MM.1S (cell line): ENCODE results near the gene TENT5C.

Experiments used
- EZH2 ChIP-seq: fragments of 300-600 bp; sonication (generic); optimal IDR thresholded peaks from 2 replicates; pipeline ENCODE3; 2017; ENCODE audit warnings: low read depth, mild to moderate bottlenecking, antibody characterized with exemption, low read length, mixed read lengths
- EZH2phosphoT487 ChIP-seq: fragments of 300-600 bp; sonication (generic); IDR thresholded peaks from 2 replicates; pipeline ENCODE4 v1.6.1; 2018; ENCODE audit warnings: antibody characterized with exemption, low read length
- TF ChIP-seq, protein P1 (sequence below): fragments of 300-600 bp; sonication (generic); IDR thresholded peaks from 2 replicates; pipeline ENCODE4 v1.5.1; 2016; ENCODE audit warnings: antibody characterized with exemption, low read length, mixed read lengths

DNA sequence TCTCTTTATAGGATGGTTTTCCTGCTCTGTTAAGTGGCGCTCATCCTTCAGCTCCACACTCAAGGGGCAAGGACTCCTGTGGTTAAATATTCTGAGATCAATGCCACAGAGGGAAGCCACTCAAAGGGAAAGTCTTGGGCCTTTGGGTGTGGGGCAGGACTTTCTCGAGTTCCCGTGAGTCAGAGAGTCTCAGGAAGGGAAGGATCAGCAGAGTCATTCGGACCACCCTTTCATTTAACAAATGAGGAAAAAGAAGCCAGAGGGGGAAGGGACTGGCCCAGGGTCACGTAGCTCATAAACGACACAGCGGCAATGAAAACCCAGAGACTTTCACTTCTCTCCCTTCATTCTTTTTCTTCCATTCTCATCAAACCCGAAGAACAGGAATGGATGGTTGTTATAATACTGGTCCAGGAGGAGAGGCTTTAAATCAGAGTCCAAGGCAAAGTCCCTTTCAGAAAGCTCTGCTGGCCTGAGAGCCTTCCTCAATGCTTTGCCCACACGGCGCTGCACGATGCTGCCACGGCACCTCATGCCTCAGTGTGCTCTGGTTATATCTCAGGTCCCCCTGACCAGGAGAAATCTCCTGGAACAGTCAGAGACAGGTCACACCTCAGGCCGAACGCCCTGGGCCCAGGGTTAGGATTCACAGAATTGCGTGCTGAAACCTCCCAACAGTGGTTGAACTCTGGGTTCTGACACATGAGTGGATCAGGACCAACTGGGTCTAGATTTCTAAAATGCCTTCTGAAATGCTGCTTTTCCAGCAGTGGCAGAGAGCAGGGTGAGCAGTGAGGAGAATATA, 65.3 kb downstream of the TENT5C start:
- TF ChIP-seq, protein P1, sequence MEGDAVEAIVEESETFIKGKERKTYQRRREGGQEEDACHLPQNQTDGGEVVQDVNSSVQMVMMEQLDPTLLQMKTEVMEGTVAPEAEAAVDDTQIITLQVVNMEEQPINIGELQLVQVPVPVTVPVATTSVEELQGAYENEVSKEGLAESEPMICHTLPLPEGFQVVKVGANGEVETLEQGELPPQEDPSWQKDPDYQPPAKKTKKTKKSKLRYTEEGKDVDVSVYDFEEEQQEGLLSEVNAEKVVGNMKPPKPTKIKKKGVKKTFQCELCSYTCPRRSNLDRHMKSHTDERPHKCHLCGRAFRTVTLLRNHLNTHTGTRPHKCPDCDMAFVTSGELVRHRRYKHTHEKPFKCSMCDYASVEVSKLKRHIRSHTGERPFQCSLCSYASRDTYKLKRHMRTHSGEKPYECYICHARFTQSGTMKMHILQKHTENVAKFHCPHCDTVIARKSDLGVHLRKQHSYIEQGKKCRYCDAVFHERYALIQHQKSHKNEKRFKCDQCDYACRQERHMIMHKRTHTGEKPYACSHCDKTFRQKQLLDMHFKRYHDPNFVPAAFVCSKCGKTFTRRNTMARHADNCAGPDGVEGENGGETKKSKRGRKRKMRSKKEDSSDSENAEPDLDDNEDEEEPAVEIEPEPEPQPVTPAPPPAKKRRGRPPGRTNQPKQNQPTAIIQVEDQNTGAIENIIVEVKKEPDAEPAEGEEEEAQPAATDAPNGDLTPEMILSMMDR = no peak
- TF ChIP-seq EZH2phosphoT487 (no peak), EZH2 (no peak)
